ENCODE results near the gene RAD51C.

GRCh38 chr17:58703916-58704286 lies 11.5 kb downstream of the RAD51C start:
- TF ChIP-seq CTCF (IDR thresholded peaks at IDR 0.05; ENCODE audit: poor library complexity) = no peak
- no peak for TF ChIP-seq EZH2phosphoT487 (IDR thresholded peaks at IDR 0.05; ENCODE audit: low read depth, severe bottlenecking, unreplicated experiment)
- TF ChIP-seq EZH2 (IDR thresholded peaks at IDR 0.05; ENCODE audit: borderline replicate concordance) = no peak

Data from hepatocyte (in vitro differentiated cells).